ENCODE results near the gene MFAP5.
A peak's percentile ranks its signal among the peaks of the same experiment; 100 is the strongest.

Gene MFAP5

DNA sequence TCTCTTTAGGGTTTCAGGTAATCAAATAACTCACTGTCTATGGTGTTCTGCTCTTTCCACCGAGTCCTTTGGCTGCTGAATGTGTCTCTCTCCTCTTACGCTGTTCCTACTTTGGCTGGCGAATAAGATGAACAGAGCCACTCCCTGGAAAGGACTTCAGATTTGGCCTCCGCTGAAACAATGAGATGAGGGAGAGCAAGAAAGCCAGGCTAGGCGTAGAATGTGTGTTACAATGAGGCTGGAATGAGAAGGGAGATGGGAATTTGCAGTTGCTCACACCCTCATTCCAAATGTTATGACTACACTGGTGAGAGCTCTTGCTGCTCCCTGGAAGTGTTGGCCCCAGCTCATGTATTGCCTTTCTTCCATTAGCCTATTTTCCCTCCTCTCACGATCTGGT lies at the start of gene MFAP5:
MFAP5 (minus strand) TSS at position 234 of the 400 bp plus-strand sequence. CDS start 722 bp downstream, outside the sequence.
- DNase-seq = no peak

DNA sequence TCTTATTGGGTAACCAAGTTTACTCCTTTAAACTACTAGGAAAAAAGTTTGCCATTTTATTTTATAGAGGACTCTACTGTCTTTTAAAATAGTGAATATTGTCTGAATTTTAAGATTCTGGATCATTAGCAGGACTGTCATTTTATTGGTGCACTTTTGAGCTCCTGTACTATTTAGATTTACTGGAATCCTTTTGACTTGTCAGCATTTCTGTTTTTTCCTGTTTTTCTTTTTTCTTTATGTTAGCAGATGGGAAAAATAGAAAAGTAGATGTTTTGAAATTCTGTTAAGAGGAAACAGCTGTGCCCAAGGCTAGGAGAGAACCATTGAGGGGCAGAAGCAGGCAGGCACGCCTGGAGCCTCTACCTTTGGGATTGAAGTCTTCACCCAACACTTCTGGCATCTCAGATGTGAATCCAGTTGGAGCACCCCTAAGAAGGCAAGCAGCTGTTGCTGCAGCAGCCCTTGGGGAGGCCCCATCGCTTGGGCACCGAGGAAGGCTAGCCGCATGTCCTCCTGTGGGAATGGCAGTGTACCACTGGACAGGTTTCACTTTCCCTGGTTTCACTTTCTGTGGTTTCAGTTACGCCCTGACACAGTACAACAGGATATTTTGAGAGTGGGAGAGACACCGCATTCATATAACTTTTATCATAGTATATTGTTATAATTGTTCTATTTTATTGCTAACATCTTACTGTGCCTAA lies 46.7 kb upstream of the MFAP5 start:
- DNase-seq = peak in 1 of 56 donors; percentile 6

DNA sequence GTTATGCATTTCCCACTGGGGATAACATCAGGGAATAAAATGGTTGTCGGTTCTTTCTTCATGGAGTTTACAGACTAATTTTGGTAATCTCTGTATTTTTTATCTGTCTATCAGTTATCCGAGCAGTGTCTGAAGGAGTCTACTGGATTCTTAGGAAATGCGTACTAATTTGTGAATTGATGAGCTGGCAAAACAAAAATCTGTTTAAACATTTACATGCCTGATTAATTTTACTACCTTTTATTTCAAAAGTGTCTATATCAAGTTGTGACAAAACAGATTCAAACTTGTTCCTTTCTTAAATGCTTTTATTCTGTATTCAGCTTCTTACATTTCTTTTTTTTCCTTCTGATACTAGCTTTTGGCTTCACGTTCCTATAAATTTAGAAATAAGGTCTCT lies 39.5 kb upstream of the MFAP5 start:
- no peak for DNase-seq

DNA sequence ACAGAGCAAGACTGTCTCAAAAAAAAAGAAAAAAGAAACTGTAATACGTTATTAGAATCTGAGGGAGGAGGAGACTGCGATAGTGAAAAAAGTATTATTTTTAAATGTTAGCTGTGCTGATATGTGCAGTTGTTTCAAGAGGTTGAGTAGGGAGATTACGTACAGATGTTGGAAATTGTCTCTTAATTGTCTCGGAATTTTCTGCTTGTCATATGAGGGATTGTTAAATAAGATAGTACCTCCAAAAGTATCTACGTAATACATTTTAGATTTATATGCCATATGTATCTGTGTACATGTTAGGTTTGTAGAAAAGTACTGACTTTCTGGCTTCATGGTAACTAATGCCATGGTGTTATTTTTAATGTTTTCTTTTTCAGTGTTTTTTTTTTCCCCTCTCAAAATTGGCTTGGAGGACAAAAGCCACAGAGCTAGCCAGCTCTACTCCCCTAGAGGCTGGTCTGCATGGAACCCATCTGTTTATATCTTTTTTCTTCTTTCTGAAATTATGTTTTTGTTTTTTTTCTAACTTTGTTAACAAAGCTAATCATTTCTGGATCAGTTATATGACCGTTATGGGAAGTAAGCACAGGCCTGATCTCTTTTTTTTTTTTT lies 38.5 kb upstream of the MFAP5 start:
- DNase-seq = no peak

GRCh38 chr12:8699714-8700113 lies 37.1 kb upstream of the MFAP5 start:
- DNase-seq = peak in 1 of 56 donors; percentile 2

- no peak for DNase-seq
These were observed 36.3 kb upstream of the MFAP5 start for GRCh38 chr12:8698879-8699278.

DNA sequence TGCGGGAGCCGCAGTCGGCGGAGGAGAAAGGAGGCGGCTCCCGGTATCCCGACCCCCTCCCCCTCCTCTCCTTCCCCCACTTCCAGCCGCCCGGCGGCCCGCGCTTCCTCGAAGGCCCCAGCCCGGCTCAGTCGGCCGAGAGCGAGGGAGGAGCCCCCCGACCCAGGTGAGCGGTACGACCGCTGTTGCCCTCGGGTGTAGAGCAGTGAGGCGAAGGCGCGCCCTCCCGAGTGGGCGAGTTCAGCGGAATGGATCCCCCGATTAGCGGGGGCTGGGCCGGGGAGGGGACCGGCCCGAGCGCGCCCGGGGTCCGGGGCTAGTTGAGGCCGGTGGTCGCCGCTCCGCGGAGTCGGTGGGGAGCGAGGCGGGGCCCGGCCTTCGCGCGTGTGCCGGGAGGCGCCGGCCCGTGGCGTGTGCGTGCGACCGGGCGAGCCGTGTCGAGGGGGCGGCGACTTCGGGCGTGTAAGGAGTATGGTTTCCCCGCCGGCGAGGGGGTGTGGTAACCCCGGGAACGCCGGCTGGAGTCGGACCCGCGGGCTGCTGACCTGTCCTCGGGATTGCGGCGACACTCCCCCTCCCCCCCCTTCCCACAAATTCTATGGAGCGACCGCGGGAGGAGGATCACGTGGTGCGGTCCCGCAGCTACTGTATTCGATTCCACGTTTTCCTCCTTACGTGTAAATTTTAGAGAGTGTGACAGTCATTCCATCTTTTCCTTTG lies 35.7 kb upstream of the MFAP5 start:
- peak in 29 of 56 donors; percentile 6 to 79 (median 38) for DNase-seq

DNA sequence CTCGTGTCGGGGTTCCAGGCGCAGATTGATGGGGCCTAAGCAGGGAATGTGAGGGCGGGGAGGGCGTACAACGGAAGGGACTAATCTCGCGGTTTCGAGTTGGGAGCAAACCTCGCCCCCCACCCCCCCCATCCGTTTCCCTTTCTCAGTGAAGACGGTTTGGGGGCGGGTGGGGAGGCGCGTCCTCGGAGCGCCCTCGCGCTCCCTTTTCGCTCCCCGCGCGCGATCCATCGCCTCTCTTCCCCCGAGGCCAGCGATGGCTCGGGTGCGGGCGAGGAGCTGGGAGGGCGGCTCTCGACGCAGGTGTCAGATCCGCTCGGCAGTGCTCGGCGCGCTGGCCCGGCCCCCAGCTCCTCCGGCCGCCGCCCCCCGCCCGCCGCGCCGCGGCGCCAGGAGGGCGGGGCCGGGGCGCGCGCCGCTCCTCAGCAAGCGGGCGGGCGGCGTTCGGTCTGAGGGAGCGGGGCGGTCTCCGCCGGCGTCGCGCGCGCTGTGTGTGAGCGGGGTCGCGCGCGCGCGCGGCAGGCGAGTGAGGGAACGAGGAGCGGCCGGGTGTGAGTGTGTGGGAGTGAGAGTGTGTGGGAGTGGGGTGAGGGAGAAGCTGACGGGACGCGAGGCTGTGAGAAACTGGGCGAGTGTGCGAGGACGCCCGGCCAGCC lies 35.0 kb upstream of the MFAP5 start, which contains the start of gene RIMKLB:
RIMKLB (plus strand) TSS at position 516 of the 656 bp plus-strand sequence. CDS start 15,876 bp downstream, outside the sequence.
- DNase-seq = peak in 52 of 56 donors; percentile 27 to 82 (median 64)

- DNase-seq = peak in 8 of 56 donors; percentile 15 to 71 (median 49)
These were observed 34.5 kb upstream of the MFAP5 start for GRCh38 chr12:8697120-8697475.

DNA sequence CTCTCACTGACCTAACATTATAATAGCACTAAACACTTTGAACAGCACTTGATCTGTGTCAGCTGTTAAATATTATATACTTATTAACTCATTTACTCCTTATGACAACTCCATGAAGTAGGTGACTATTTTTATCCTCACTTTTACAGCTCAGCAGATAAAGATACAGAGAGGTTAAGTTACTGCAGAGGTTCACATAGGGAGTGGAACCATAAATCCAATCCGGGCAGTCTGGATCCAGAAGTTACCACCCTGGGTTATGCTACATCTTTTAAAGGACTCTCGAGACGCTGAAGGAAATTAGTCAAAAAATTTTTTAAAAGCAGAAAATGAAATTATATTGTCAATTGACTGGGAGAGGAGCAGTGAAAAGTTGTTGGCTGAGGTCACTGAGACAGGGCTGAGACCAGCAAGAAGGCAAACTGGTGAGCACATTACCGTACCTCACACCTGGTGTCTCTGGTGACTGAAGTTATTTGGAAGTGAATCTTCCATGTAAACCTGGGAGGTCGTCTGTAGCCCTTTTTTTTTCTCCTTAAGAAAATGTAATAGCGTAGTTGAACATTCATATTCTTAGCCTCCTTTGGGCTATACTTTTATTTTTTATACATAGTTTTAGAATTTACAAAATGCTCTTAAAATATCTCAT lies 33.9 kb upstream of the MFAP5 start:
- no peak for DNase-seq

- DNase-seq = no peak
These were observed 32.5 kb upstream of the MFAP5 start for GRCh38 chr12:8695116-8695515.

GRCh38 chr12:8692573-8692972 lies 29.9 kb upstream of the MFAP5 start:
- peak in 44 of 56 donors; percentile 4 to 83 (median 42) for DNase-seq

DNA sequence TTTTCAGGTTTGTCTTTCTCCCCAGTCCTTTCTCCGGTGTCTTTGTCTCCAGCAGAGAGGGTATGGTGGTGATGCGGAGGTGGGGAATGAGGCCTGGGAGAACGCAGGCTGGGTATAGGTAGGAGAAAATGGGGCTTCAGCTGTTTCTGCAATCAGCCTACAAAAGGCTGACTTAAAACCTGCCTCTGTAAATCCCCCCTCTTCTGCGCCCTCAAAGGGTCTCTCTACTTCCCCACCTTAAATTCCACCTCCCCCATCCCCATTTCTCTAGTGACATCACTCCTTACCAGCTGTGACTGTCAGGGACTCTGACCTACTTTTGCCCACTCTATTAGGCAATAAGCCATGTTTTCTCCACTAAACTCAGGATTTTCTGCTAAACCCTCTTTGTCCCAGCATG lies 27.1 kb upstream of the MFAP5 start:
- DNase-seq = no peak

GRCh38 chr12:8687846-8688601 lies 25.4 kb upstream of the MFAP5 start:
- peak in 39 of 56 donors; percentile 9 to 75 (median 27) for DNase-seq

- no peak for DNase-seq
These were observed 22.4 kb upstream of the MFAP5 start for GRCh38 chr12:8685051-8685450.

DNA sequence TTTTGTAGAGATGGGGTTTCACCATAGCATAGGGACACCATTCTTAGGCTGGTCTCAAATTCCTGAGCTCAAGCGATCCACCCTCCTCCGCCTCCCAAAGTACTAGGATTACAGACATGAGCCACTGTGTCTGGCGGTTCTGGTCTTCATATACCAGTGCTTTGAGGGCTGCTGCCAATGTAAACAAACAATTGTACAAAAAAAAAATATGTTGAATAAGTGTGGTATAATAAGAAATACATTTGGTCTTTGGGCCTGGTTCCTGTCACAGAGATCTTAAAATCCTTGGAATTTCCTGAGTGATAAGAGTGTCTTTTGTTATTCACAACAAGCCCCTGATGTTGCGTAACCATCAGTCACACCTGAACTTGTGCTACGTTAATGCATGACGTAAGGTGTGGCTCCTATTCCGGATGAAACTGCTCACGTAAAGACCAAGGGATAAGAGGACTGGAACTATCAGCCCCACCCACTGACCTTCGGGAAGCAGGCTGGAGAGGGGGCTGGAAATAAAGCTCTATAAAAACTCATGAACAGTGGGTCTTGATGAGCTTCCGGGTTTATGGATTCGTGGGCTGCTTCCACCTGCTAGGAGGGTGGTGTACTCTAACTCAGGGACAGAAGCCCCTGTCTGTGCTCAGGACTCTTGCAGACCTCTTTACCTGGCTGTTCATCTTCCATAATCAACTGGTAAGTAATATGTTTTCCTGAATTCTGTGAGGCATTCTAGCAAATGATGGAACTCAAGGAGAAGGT lies 18.7 kb upstream of the MFAP5 start:
- no peak for DNase-seq

GRCh38 chr12:8680533-8680932 lies 17.9 kb upstream of the MFAP5 start:
- no peak for DNase-seq

DNA sequence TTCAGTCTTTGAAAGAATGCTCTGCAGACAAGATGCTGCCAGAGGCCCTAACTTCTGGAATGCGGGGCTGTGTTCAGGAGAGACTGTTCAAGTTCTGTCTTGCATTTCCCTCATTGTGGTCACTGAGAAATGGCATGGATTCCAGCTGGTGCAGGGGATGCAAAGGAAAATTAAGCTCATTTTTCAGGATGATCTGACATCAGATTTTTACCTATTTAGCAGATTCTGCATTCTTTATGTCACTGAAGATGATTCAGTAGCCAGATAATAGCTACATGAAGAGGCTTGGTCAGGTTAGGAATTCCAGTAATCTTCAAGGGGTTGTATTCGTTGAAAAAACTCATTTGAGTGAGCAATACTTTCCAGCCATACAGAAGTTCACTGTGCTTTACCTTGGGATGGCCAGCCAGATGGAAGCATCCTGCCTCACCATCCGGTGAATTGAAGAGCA lies 16.1 kb upstream of the MFAP5 start:
- DNase-seq = no peak

DNA sequence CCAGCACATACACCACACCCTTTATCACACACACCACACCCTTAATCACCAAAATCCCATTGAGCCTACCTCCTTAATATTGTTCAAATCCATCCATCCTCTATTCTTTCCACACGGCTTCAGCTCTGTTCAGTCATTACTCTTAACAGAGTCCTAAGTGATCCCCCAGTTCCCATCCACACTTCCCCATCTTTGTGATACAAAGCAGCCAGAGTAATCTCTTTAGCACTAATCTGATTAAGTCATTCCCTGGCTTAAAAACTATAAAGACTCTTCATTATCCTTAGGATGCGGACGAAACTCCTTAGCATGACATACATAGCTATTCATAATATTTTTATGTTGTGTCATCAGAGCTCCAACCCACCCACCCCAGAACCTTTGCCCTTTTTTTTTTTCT lies 14.7 kb upstream of the MFAP5 start:
- no peak for DNase-seq

DNA sequence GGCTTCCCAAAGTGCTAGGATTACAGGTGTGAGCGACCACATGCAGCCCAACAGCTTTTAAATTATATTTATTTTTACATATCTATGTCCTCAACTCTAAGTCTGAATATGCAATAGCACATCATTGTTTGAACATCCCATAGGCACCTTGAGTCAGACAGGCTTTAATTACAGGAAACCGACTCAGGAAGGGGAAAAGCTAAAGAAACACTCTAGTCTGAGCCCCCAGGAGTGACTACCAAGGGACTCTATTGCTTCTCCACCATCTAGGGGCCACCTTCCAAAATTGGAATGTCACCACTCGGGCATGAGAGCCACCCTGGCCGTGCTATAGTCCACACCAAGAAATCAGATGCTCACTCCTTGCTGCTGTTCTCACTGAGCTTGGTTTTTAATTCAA lies 14.0 kb upstream of the MFAP5 start:
- DNase-seq = no peak

Measured in amygdala (tissue), 56 donors.